HS-27A (cell line): ENCODE measurements around the gene RGS14.
"Not testable (repeated sequence)": the region's sequence is repeated elsewhere in the genome, so short reads cannot be mapped to it uniquely, and the experiment has no call there.

Experiments
- DNase-seq: peaks from one replicate; pipeline ENCODE4 v3.0.0-alpha.2; 2012; ENCODE audit warnings: low read depth, missing footprints

RGS14 gene

DNA sequence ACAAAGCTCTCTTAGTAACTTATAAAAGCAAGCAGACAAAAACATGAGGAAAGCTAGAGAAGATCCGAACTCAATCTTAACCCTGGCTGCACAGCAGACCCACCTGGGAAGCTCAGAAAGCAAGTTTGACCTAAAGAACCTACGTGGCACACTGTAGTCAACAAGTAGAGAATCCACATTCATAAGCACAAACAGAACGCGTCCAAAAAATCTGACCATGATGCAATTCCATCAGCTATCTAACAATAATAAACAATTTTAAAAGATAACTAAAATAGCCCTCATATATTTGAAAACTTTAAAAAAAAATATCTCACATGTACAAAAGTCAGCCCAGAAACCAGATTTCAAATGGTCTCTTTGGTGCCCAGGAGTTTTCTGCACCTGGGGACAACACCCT is 10.9 kb upstream of the RGS14 start:
- no peak for DNase-seq

DNA sequence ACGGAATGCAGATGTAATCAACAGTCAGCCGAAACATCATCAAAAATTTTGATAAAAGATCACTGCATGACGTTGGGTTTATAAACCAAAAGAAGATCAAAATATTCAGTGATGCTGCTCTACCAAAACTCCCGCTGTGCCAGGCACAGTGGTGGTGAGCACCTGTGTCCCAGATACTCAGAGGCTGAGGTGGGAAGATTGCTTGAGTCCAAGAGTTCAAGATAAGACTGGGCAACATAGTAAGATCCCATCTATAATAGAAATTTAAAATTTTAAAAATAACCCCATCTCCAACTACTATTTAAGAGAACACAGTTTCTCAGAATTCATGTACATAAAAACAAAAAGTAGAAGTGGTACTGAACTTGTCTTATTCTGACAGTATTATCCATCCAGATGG is 10.0 kb upstream of the RGS14 start:
- DNase-seq, result no peak

DNA sequence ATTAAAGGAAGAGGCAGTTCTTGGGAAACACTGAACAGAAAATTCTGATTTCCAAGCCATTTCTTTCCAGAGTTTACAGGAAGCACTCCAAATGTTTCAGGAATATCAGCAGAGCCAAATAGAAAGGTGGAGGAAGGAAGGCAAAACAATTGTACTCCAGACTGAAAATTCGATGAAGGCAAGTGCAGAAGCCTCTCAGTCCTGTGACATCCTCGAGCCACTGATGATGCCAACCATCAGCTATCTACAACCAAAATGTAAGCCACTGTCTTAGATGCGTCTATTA is 8.4 kb upstream of the RGS14 start:
- no peak for DNase-seq

DNA sequence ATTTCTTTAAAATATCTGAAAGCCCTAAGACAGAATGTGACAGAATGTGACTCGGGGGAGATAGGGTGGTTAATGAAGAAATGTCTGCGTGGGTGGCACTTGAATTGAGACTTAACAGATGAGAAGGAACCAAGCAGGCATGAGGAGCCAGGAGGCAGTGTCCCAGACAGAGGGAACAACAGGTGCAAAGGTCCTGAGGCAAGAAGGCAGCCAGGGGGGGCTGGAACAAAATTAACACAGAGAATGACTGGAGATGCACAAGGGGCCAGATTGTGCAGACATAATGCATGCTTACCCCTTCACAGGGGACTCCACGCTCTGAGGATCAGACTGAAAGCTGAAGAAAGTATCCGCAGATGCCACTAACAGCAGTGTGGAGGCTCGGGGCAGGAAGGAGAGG is 8.0 kb upstream of the RGS14 start:
- no peak for DNase-seq

DNA sequence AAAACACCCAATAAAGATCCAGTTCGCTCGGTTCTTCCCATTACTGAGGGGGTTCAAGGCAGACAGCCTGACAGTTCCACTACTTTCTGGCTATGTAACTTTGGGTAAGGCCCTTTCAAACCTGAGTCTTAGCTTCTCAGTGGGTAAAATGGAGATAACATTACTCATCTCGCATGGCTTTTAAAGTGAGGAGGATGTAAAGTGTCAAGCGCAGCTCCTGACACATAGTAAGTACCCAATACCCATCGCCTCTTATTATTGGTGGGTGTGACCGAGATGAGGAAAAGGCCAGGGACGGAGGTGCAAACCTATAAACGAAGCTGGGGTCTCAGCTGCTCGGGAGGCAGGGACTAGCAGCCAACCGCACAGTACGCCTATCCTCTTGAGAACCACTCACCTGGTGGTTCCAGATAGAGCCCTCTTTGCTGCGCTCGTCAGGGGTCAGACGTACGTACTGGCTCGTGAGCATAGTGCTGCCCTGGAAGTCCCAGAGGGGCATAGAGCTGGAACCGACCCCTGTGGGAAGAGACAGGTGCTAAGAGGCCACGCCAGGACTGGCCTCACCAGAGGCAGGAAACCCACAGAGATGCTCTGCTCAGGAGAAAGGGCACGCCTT is 6.8 kb upstream of the RGS14 start:
- no peak for DNase-seq

GRCh38 chr5:177351392-177352329 is 6.1 kb upstream of the RGS14 start, which contains the start of gene LMAN2:
Gene LMAN2 (minus strand): TSS chr5:177351668. CDS start chr5:177351647, 21 bp downstream.
- peak; percentile 78 for DNase-seq

- no peak for DNase-seq
Observed at GRCh38 chr5:177353093-177353492, 4.6 kb upstream of the RGS14 start.

GRCh38 chr5:177354256-177354655 is 3.5 kb upstream of the RGS14 start:
- DNase-seq, result no peak

GRCh38 chr5:177354711-177355110 is 3.0 kb upstream of the RGS14 start:
- no peak for DNase-seq

- no peak for DNase-seq
Observed at GRCh38 chr5:177355162-177355867, 2.4 kb upstream of the RGS14 start.

DNA sequence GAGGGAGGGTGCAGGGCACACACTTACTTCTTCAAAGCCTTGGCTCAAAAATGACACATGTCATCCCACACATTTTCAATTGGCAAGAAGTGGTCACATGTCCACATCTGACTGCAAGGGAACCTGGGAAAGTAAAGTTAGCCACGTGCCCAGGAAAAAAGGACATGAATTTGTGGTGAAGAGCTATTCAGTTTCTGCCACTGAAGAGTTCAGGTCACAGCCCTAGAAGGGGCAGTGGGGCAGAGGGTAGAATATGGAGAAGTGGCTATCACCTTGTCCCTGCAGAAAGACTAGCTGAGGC is 1.9 kb upstream of the RGS14 start:
- DNase-seq, result no peak

DNA sequence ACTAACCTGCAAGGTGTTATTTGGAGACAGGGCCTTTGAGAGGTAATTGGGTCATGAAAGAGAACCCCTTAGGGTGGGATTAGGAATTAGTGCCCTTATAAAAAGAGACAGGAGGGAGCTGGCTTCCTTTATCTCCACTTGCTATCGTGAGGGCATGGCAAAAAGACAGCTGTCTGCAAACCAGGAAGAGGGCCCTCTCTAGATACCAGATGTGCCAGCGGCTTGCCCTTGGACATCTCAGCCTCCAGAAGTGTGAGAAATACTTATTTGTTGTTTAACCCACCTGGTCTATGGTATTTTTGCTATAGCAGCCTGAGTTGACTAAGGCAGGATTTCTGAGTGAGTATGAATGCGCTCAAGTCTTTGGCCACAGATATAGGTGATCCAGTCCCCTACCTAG is 978 bp upstream of the RGS14 start:
- DNase-seq, result no peak

DNA sequence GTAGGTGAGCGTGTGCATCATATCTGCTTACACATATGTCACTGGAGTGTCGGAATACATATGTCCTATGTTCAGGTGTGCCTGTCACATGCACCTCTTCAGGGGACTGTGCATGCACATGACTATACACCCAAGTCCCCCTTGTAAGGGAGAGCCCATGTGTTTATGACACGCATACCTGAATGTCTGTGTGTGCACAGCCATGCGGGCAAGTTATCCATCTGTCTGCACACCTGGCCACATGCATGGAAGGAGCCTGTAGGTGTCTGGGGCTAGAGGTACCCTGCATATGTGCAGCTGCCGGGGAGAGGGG is 622 bp upstream of the RGS14 start:
- no peak for DNase-seq

- no peak for DNase-seq
Observed at GRCh38 chr5:177358370-177358819, 671 bp downstream of the RGS14 start.

GRCh38 chr5:177359451-177359851 is 1.7 kb downstream of the RGS14 start:
- no peak for DNase-seq

GRCh38 chr5:177359860-177360259 is 2.1 kb downstream of the RGS14 start:
- DNase-seq, result no peak

DNA sequence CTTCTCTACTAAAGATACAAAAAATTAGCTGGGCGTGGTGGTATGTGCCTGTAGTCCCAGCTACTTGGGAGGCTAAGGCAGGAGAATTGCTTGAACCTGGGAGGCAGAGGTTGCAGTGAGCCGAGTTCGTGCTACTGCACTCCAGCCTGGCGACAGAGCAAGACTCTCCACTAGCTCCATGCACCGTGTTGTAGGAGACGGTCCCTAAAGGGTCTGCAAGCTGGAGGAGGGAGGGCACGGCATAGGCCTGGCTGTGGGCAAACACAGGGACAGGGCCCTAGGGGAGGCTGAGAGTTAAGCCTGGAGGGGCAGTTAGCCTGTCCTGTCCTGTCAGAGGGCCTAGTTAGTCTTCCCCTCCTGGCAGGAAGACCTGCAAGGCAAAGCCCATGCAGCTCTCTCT is 3.0 kb downstream of the RGS14 start:
- DNase-seq, result not testable (repeated sequence)

DNA sequence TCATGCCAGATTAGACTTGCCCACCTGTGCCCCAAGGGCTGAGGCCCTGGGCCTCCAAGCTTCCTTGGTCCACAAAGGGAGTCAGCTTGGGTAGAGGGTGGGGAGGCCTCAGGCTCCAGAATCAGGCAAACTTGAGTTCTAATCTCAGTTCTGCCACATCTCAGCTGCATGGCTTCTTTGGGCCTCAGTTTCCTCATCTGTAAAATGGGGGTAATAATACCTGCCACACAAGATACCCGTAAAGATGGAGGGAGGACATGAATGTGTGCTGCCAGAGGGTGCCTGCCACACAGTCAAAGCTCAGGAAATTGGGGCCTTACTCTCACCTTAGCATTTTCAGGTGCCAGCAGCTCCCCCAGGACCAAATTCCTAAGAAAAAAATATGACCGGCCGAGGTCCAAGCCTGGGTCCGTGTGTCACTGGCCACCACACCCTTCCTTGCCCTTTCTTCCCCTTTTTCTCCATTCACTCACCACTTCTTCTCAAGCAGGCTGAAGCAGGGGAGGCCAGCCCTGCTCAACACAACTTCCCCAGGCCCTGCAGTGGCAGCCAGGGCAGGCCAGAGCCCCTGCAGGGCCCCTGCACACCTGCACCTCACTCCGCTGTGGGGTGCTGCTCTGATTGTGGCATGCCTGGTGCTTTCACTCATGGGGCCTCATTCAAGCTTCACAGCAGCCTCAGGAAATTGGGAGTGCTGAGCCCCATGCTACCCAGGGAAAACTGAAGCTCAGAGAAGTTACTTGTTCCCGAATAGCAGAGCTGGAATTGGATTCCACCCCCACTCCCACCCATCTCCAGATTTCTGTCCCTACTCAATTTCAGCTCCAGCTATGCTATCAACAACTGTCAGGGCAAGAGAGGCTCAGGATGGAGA is 3.9 kb downstream of the RGS14 start:
- DNase-seq, result no peak

GRCh38 chr5:177362292-177362609 is 4.5 kb downstream of the RGS14 start:
- no peak for DNase-seq

DNA sequence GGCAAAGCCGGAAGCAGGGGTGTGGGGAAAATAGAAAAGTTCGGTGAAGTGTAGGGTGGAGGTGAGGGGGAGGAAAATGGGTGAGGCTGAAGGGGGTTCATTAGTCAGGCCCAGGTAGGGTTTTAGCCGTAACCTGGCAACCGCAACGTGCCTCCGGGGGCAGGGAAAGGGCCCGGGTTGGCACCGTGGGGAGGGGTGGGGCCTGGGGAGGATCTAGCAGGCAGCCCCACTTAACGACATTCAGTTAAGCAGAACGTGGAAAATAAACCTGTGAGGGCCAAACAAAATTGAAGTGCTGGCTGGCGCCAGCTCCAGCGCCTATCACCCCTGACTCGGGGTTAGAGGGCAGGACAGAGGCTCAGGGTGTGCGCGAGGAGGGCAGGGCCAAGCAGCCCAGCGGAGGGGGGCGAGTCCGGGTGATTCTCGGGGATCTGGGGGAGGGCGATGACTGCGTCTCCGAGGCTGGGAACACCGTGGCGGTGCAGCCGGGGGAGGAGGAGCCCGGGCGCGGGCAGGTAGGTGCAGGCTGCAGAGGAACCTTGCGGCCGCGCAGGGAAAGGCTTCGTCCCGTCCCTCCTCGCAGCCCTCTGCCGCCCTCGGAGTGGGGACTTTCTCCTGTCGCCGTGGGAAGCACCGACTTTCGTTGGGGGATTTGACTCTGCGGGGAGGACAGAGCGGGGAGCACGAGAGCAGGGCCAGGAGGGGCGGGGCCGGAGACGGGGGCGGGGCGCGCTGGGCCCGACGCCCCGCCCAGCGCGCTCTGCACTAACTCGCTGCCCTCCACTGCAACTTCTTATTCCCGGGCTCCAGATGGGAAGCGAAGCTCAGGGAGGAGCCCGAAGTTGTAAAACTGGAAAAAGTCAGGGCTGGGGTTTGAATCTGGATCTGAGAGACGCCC is 5.1 kb downstream of the RGS14 start:
- DNase-seq, result no peak

- no peak for DNase-seq
Observed at GRCh38 chr5:177363565-177363964, 5.8 kb downstream of the RGS14 start.
